Right cardiac atrium (tissue), 5 donors: ENCODE results near the gene EHD4. TPM values are rescaled to one million over a fixed set of nuclear protein-coding genes. Genes with fewer than 3 reads are reported as not detected.

Experiments
- ATAC-seq, 2 donors: fragments of 200-7000 bp; cut with Tn5 transposase; one replicate each; pipeline versions ENCODE4 v1.8.0 to v1.9.1; 2020; ENCODE audit warnings: moderate library complexity in 2 of 2, mild to moderate bottlenecking in 1 of 2
- DNase-seq, 3 donors: peaks; one replicate each; pipeline ENCODE4 v3.0.0-alpha.2; 2020
- H3K27ac ChIP-seq: one replicate; pipeline ENCODE4 v1.5.1; 2013; ENCODE audit warnings: mild to moderate bottlenecking, low read length, control low read depth, moderate library complexity
- H3K27me3 ChIP-seq: one replicate; pipeline ENCODE4 v1.6.1; 2013; ENCODE audit not compliant: control insufficient read depth, insufficient read depth
- H3K4me1 ChIP-seq: one replicate; pipeline ENCODE4 v1.6.1; 2013; ENCODE audit warnings: low read length; ENCODE audit not compliant: control insufficient read depth, insufficient read depth
- H3K4me3 ChIP-seq: one replicate; pipeline ENCODE4 v1.5.1; 2013; ENCODE audit warnings: low read length, control low read depth
- H3K9me3 ChIP-seq: one replicate; pipeline ENCODE4 v1.6.1; 2013; ENCODE audit warnings: low read length; ENCODE audit not compliant: control insufficient read depth
- WGBS: extraction: QIAGEN DNeasy Blood & Tissue Kit; methylation state at CpG from one replicate; pipeline ENCODE4 v1.1.7; 2013; 5-methylcytosine and 5-hydroxymethylcytosine counted together
- intact Hi-C, 4 donors: fragments of 100-400 bp; cut with DNase I; formaldehyde crosslinking; loops; one replicate each; pipeline versions ENCODE4 v1.11.0 to v1.14.0; 2022 to 2023
- polyA plus RNA-seq: library from polyadenylated mRNA; stranded (reverse); fragments of 200-250 nt; gene quantifications from one replicate; pipeline ENCODE4 v1.2.3, GENCODE V29; 2013
- total RNA-seq, 4 donors: library from RNA; stranded (reverse); fragmentation: NEBNext Ultra II Directional; extraction: Animal tissue kit (Norgen Biotek cat#: 25700); gene quantifications; one replicate each; pipeline ENCODE4 v1.2.1, GENCODE V29; 2021
- donor health status: healthy with polysubstance abuse.
- donor health status: DM: no; HTN: yes; CAD: no.
- donor health status: DM: no; HTN: no; CAD: no.
- donor health status: DM: no; HTN: yes; CAD: no; lungs with severe emphysema.
- donor health status: DM: yes; HTN: yes; CAD: no.

The EHD4 gene
- total and polyA plus RNA-seq, 5 donors, result 26.3 to 37.4 (median 33.3) TPM

DNA sequence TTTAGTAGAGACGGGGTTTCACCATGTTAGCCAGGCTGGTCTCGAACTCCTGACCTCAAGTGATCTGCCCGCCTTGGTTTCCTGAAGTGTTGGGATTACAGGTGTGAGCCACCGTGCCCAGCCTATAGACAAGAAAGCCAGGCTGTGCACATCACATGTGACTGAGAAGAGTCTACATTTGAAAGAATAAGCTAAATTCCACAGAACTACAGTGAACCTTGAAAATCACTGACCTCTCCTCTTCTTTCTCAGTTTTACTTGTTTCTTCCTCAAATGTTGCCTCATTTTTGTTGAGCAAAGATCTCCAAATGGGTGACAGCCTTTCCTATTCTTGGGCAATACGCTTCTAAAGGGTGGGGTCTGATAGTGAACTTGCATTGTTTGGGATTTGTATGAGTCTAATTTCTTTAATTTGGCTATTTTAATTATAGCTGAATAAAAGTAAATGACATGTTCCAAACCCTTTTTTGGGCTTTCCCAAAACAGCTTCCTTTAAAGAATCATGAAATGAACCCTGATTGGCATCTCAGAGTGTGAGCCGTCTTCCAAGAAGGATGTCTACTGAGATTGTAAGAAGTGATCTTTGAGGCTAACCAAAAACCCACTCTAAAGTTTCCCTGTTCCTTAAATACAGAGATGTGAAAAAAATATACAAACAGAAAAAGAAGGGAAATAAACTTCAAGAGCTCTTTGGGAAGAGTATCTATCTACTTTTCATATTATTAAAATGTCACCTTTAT is 56.9 kb downstream of the EHD4 start:
- H3K27ac ChIP-seq, result peak overlapping the region; percentile 53
- H3K27me3 ChIP-seq, result no peaks in the 10 kb centered on the region
- intact Hi-C loops, result no loop called here
- WGBS, result 76% methylated on average over 6 of the region's 6 CpGs
- H3K4me3 ChIP-seq, result no peak overlapping the region
- ATAC-seq (no peak), DNase-seq (no peak)
- peaks cover 15% of the 10 kb centered on the region for H3K4me1 ChIP-seq
- H3K9me3 ChIP-seq, result no peaks in the 10 kb centered on the region

DNA sequence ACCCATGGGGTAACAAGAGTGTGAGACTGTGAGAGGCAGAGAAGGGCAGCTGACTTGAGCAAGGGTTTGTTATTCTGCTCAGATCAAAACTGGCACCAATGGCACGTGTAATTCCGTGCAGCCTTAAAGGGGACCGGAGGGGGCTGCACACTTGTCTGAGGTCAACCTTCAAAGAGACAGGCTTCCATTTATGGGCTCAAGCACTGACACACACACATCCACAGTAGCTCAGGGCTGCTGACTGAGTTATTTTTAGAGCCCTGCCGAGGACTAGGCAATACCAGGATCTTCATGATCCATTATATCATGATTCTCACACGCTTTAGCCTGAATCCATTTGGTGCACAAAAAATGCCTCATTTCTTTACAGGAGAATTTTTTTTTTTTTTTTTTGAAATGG is 57.9 kb downstream of the EHD4 start:
- H3K4me1 ChIP-seq, result peaks cover 12% of the 10 kb centered on the region
- H3K27me3 ChIP-seq, result no peaks in the 10 kb centered on the region
- H3K27ac ChIP-seq, result peak overlapping the region; percentile 63
- no peaks in the 10 kb centered on the region for H3K9me3 ChIP-seq
- ATAC-seq, result peak; percentile 57 to 68
- intact Hi-C loops, result no loop called here
- H3K4me3 ChIP-seq, result no peak overlapping the region
- WGBS, result 61% methylated on average over 5 of the region's 5 CpGs
- no peak for DNase-seq

DNA sequence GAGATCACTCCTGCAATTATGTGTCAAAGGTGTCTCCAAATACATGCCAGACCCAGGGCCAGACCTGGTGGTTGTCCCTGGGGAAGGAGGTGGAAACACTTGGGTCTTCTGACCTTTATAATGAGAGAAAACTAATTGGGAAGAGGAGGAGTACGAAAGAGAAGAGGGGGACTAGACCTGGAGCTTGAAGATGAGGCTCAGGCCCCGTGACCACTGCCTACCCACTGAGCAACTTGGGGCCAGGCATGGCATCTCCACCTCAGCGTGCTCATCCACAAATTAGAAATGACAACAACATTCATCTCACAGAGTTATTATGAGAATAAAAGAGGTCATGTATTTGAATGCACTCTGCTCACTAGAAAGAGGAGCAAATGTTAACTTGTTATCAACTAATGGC is 59.1 kb downstream of the EHD4 start:
- ATAC-seq (no peak), DNase-seq (no peak)
- Histone ChIP-seq H3K4me3 (no peak overlapping the region), H3K4me1 (peaks cover 9% of the 10 kb centered on the region), H3K9me3 (no peaks in the 10 kb centered on the region), H3K27me3 (no peaks in the 10 kb centered on the region), H3K27ac (peak overlapping the region; percentile 44)
- 59% methylated on average over 3 of the region's 3 CpGs for WGBS
- intact Hi-C loops, result no loop called here

DNA sequence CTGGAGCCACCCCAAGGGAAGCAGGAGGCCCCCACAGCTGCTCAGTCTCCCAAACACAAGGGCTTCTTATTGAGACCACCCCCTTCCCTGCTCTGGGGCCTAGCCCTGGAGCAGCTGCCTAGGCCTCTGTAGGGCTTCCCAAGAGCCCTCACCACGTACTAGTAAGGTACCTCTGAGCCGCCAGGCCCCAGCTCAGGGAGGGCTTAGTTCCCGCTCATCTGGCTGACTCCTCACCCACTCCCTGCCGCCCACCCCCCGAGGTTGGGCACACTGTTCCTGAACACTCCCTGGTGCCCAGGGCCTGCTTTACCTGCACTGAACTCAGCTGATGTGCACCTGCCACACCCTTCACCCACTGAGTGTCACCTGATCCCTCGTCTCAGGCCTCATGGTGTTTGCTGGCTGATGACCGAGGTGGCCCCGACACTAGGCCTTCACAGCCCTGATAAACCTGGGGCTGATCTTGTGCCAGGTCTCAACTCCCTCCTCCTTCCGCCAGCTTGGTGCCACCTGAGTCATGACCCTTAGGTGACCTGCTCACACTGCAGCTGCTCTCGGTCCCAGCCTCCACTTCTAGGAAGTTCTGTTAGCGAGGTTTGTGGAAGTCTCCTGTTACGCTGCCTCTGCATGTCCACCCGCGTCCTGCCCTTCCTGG is 60.5 kb downstream of the EHD4 start:
- DNase-seq (no peak), ATAC-seq (no peak)
- WGBS, result 77% methylated on average over 14 of the region's 14 CpGs
- Histone ChIP-seq H3K27me3 (no peaks in the 10 kb centered on the region), H3K4me1 (peaks cover 3% of the 10 kb centered on the region), H3K27ac (peak overlapping the region; percentile 79), H3K4me3 (no peak overlapping the region), H3K9me3 (no peaks in the 10 kb centered on the region)
- intact Hi-C loops, result no loop called here

DNA sequence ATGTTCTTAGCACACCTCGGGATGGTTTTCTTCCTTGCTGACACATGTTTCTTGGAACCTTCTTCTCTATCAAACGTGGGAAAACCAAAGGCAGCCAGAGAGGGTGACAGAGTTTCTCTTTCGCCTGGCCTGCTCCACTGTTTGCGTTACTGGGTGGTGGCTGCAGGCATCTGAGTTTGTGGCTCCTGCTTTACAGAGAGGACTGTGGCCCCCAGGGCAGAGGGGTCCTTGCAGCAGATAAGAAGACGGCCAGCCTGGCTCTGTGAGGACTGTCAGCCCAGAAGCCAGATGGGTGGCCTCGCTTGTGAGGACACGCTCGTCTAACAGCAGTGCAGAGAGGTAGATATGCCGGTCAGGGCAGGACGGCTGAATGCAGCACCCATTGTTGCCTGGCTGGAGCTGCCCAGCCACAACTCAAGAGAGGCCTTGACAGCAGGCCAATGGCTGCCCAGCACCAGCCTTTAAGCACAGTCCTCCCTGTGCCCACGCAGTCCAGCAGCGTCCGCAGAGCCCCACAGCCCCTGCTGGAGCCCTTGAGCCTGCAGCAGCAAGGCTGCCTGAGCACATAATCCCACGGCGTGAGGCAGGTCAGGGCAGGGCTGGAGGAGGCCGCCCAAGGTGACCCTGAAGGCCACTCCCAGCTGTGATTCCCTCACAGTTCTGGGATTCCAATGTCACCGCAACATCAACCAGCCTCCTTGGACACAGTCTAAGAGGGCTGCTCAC is 63.5 kb downstream of the EHD4 start:
- Histone ChIP-seq H3K9me3 (no peaks in the 10 kb centered on the region), H3K4me1 (peaks cover 8% of the 10 kb centered on the region), H3K27ac (peak overlapping the region; percentile 67), H3K4me3 (no peak overlapping the region), H3K27me3 (no peaks in the 10 kb centered on the region)
- 69% methylated on average over 17 of the region's 17 CpGs for WGBS
- intact Hi-C loops, result loop anchor here in 1 of 4 donors (10.0 kb wide), 1 partner anchor 134 kb away; the partner anchor contains the start of gene MAPKBP1
- ATAC-seq (no peak), DNase-seq (peak in 1 of 3 donors; percentile 60)

DNA sequence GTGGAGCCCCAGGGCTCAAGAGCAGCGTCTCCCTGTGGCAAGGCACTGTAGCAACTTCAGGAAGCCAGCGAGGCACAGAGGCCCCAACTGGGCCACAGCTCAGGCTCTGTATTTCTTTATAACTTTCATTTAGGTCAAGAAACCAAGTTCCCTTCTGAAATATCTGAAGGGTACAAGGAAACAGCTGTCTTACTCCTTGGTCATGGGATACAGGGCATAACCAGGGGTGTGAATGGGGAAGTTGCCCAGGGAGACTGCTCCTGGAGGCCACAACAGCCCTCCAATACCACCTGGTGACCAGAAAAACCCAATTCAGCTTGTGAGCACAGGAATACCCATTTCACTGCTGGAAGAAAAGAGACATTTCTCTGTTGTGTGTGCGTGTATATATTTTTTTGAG is 65.2 kb downstream of the EHD4 start:
- no peaks in the 10 kb centered on the region for H3K9me3 ChIP-seq
- H3K4me3 ChIP-seq, result no peak overlapping the region
- no peak for DNase-seq
- H3K27me3 ChIP-seq, result no peaks in the 10 kb centered on the region
- 91% methylated on average over 3 of the region's 3 CpGs for WGBS
- H3K27ac ChIP-seq, result no peak overlapping the region
- no peak for ATAC-seq
- peaks cover 8% of the 10 kb centered on the region for H3K4me1 ChIP-seq
- intact Hi-C loops, result loop anchor here in 1 of 4 donors (10.0 kb wide), 1 partner anchor 132 kb away; the partner anchor contains the start of gene MAPKBP1

DNA sequence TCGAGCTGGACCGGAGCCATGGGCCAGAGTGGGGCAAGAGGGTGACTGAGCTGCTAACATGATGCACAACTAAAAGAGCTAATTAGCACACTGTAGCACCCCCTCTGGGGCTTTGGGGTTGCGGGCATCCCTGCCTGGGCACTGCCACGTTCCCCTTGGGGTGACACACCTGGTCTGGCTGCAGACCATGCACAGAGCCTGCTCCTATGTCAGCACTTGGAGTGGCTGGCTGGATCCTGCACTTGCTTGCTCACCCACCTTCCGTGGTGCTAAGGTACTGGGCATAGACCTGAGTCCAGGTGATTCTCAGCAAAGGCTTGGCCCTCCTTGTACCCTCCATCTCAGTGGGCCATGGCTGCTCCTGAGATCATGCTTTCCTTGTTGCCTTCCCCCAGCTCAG is 65.7 kb downstream of the EHD4 start:
- ATAC-seq (no peak), DNase-seq (no peak)
- Histone ChIP-seq H3K27ac (no peak overlapping the region), H3K4me3 (no peak overlapping the region), H3K4me1 (peaks cover 6% of the 10 kb centered on the region), H3K9me3 (no peaks in the 10 kb centered on the region), H3K27me3 (no peaks in the 10 kb centered on the region)
- WGBS, result 97% methylated on average over 5 of the region's 5 CpGs
- intact Hi-C loops, result loop anchor here in 1 of 4 donors (10.0 kb wide), 1 partner anchor 132 kb away; the partner anchor contains the start of gene MAPKBP1

DNA sequence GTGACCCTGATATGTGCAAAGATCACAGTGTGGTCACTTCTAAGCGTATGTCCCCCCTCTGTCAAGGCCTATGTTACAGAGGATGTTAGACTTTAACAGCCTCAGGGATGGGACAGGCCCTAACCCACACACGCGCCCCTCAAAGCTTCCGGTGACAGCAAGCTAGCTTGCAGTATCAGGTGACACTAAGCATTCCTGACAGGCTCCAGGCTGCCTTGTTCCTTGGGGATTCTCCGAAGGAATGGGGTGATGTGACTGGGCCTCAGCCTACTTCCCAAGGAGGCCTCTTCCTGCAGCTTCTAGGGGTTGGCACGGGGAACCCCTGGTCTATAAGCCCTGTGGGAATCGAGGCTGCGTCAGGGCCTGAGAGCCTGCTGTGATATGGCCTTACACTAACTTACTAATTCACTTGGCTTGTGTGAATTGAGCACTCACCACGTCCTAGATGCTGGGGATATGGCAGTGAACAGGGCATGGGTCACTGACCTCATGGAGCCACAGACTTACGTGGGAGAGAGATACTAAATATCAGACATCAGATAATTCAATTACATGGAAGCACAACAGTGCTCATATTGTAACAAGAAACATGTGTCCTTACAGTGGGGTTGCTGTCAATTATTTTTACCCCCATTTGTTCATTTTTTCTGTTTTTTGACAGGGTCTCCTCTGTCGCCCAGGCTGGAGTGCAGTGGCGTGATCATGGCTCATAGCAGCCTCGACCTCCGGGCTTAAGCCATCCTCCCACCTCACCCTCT is 67.1 kb downstream of the EHD4 start:
- DNase-seq, result no peak
- ATAC-seq, result peak in 1 of 2 donors; percentile 3
- Histone ChIP-seq H3K27me3 (no peaks in the 10 kb centered on the region), H3K4me3 (no peak overlapping the region), H3K9me3 (no peaks in the 10 kb centered on the region), H3K27ac (peak overlapping the region; percentile 46), H3K4me1 (peaks cover 6% of the 10 kb centered on the region)
- intact Hi-C loops, result loop anchor here in 1 of 4 donors (10.0 kb wide), 1 partner anchor 130 kb away; the partner anchor contains the start of gene MAPKBP1
- 63% methylated on average over 14 of the region's 14 CpGs for WGBS

DNA sequence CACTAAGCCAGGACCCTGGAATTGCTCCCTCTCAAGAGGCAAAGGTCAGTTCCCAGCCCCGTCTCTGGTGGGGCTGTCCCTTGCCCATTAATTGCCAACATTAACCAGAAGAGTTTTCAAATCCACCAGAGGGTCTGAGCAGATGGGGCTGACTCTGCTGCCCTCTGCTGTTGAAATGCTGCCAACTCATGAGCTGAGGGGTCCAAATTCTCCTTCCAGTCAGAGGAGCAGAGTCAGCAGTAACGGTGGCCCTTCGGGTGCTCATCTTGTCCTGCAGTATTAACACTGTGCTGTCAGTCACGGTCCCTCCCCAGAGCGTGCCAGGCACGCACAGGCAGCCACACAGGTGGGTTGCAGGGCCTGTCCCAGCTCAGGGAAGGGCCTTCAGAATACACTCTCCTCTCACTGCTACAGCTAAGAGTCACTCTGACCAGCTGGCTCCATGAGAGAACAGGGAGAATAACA is 67.8 kb downstream of the EHD4 start:
- Histone ChIP-seq H3K4me3 (no peak overlapping the region), H3K4me1 (peaks cover 6% of the 10 kb centered on the region), H3K9me3 (no peaks in the 10 kb centered on the region), H3K27ac (peak overlapping the region; percentile 46), H3K27me3 (no peaks in the 10 kb centered on the region)
- intact Hi-C loops, result loop anchor here in 1 of 4 donors (10.0 kb wide), 1 partner anchor 130 kb away; the partner anchor contains the start of gene MAPKBP1
- WGBS, result 11% methylated on average over 6 of the region's 6 CpGs
- ATAC-seq (peak; percentile 57 to 70), DNase-seq (peak; percentile 61 to 80 (median 76))

DNA sequence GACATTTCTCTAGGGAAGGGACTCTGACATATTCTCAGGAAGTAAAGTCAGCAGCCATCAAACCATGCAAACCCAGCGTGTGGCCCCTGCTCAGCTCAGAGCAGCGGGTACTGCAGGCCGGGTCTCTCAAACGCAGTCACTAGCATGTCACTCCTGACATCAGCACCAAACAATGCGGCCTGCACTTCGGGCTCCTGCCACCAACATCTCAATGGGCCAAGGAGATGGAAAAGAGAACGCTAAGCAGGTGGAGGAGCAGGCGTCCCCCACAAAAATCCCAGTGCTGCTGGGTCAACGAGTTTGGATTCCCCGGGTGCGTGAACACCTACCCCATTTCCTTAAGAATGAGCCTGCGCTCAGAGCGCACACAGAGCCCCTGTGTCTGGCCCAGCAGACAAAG is 68.6 kb downstream of the EHD4 start:
- Histone ChIP-seq H3K9me3 (no peaks in the 10 kb centered on the region), H3K27ac (peak overlapping the region; percentile 52), H3K27me3 (no peaks in the 10 kb centered on the region), H3K4me3 (no peak overlapping the region), H3K4me1 (peaks cover 6% of the 10 kb centered on the region)
- intact Hi-C loops, result loop anchor here in 1 of 4 donors (10.0 kb wide), 1 partner anchor 129 kb away; the partner anchor contains the start of gene MAPKBP1
- WGBS, result 72% methylated on average over 13 of the region's 13 CpGs
- ATAC-seq (no peak), DNase-seq (no peak)
